WTC11 (cell line): Measurements from ENCODE around the gene NPLOC4. TPM values are rescaled to one million over a fixed set of nuclear protein-coding genes. Genes with fewer than 3 reads are reported as not detected.

Experiments used
- ATAC-seq: fragments of 200-7000 bp; cut with Tn5 transposase; 2 replicates; pipeline ENCODE4 v1.10.0; 2021; ENCODE audit warnings: mild to moderate bottlenecking, moderate library complexity
- CTCF ChIA-PET: fragments of 300-600 bp; sonication (Branson Sonifier 250); formaldehyde crosslinking; loops from one replicate; lab custom pipeline; 2021; ENCODE audit warnings: antibody characterized with exemption; lab: Charles Lee
- POLR2A ChIA-PET: fragments of 350-600 bp; sonication (Branson Sonifier 250); formaldehyde crosslinking; loops from one replicate; lab custom pipeline; 2021; ENCODE audit warnings: antibody characterized with exemption; lab: Charles Lee
- DNase-seq: peaks from one replicate; pipeline ENCODE4 v3.0.0; 2021; ENCODE audit warnings: low spot score
- H3K27ac Mint-ChIP-seq: 2 replicates; pipeline ENCODE4 v1.8.0; 2021; ENCODE audit warnings: mixed read lengths
- H3K27me3 Mint-ChIP-seq: 2 replicates; pipeline ENCODE4 v1.8.0; 2021; ENCODE audit warnings: low read depth, mild to moderate bottlenecking, moderate library complexity, mixed read lengths
- H3K36me3 Mint-ChIP-seq: 2 replicates; pipeline ENCODE4 v1.8.0; 2021; ENCODE audit warnings: mixed read lengths
- H3K4me1 Mint-ChIP-seq: 2 replicates; pipeline ENCODE4 v1.8.0; 2022; ENCODE audit warnings: mixed read lengths
- H3K4me3 Mint-ChIP-seq: 2 replicates; pipeline ENCODE4 v1.8.0; 2021; ENCODE audit warnings: mild to moderate bottlenecking, moderate library complexity, mixed read lengths
- H3K9me3 Mint-ChIP-seq: 2 replicates; pipeline ENCODE4 v1.8.0; 2021; ENCODE audit warnings: mixed read lengths
- E2F5 ChIP-seq: sonication (generic); formaldehyde crosslinking; IDR thresholded peaks from 2 replicates; pipeline ENCODE4 v1.8.1; 2022; ENCODE audit warnings: mild to moderate bottlenecking, moderate library complexity, missing genetic modification reagents
- ERG ChIP-seq: fragments of 250-450 bp; sonication (Bioruptor Pico); IDR thresholded peaks from 2 replicates; pipeline ENCODE4 v1.8.0; 2021; ENCODE audit warnings: mild to moderate bottlenecking
- ESRRA ChIP-seq: sonication (generic); formaldehyde crosslinking; IDR thresholded peaks from 2 replicates; pipeline ENCODE4 v1.8.1; 2022; ENCODE audit warnings: mild to moderate bottlenecking, missing genetic modification reagents, borderline replicate concordance
- FOXK1 ChIP-seq: sonication (generic); formaldehyde crosslinking; IDR thresholded peaks from 2 replicates; pipeline ENCODE4 v1.8.0; 2022; ENCODE audit warnings: mild to moderate bottlenecking, moderate library complexity, missing genetic modification reagents
- GABPB1 ChIP-seq: sonication (generic); formaldehyde crosslinking; IDR thresholded peaks from 2 replicates; pipeline ENCODE4 v1.8.1; 2023; ENCODE audit warnings: mild to moderate bottlenecking, missing genetic modification reagents
- GTF2I ChIP-seq: fragments of 250-450 bp; sonication (Bioruptor Pico); conservative IDR thresholded peaks from 2 replicates; pipeline ENCODE4 v1.4.0; 2021; ENCODE audit warnings: mild to moderate bottlenecking
- HMGA2 ChIP-seq: fragments of 250-450 bp; sonication (Bioruptor Pico); IDR thresholded peaks from 2 replicates; pipeline ENCODE4 v1.4.0; 2021; ENCODE audit warnings: mild to moderate bottlenecking, moderate library complexity
- IRF2 ChIP-seq: sonication (generic); formaldehyde crosslinking; IDR thresholded peaks from 2 replicates; pipeline ENCODE4 v1.8.0; 2022; ENCODE audit warnings: low read depth, missing genetic modification reagents, borderline replicate concordance
- PREB ChIP-seq: sonication (generic); formaldehyde crosslinking; IDR thresholded peaks from 2 replicates; pipeline ENCODE4 v1.8.1; 2022; ENCODE audit warnings: mild to moderate bottlenecking, missing genetic modification reagents, moderate library complexity, borderline replicate concordance
- RORB ChIP-seq: fragments of 250-450 bp; sonication (Bioruptor Pico); IDR thresholded peaks from 2 replicates; pipeline ENCODE4 v1.9.0; 2021; ENCODE audit warnings: mild to moderate bottlenecking
- SMAD3 ChIP-seq: sonication (generic); formaldehyde crosslinking; IDR thresholded peaks from 2 replicates; pipeline ENCODE4 v1.8.0; 2022; ENCODE audit warnings: missing genetic modification reagents, mild to moderate bottlenecking, borderline replicate concordance
- SOX15 ChIP-seq: fragments of 250-450 bp; sonication (Bioruptor Pico); IDR thresholded peaks from 2 replicates; pipeline ENCODE4 v1.9.0; 2021; ENCODE audit warnings: mild to moderate bottlenecking
- TEAD1 ChIP-seq: sonication (generic); formaldehyde crosslinking; IDR thresholded peaks from 2 replicates; pipeline ENCODE4 v1.8.0; 2022; ENCODE audit warnings: mild to moderate bottlenecking, missing genetic modification reagents
- ZBTB21 ChIP-seq: sonication (generic); formaldehyde crosslinking; IDR thresholded peaks from 2 replicates; pipeline ENCODE4 v1.8.1; 2023; ENCODE audit warnings: mild to moderate bottlenecking, missing genetic modification reagents, borderline replicate concordance
- ZNF138 ChIP-seq: sonication (generic); formaldehyde crosslinking; conservative IDR thresholded peaks from 2 replicates; pipeline ENCODE4 v1.8.1; 2022; ENCODE audit warnings: mild to moderate bottlenecking, moderate library complexity, missing genetic modification reagents
- total RNA-seq: library from RNA; stranded (reverse); gene quantifications from 3 replicates; pipeline ENCODE4 v1.2.3, GENCODE V29; 2021
- TF ChIP-seq, protein P1 (sequence below): sonication (generic); formaldehyde crosslinking; IDR thresholded peaks from 2 replicates; pipeline ENCODE4 v1.8.0; 2022; ENCODE audit warnings: mild to moderate bottlenecking, missing genetic modification reagents
- TF ChIP-seq, protein P2 (sequence below): fragments of 250-450 bp; sonication (Bioruptor Pico); IDR thresholded peaks from 2 replicates; pipeline ENCODE4 v1.9.0; 2021; ENCODE audit warnings: mild to moderate bottlenecking
- TF ChIP-seq, protein P3 (sequence below): sonication (generic); formaldehyde crosslinking; IDR thresholded peaks from 2 replicates; pipeline ENCODE4 v1.8.0; 2023; ENCODE audit warnings: missing genetic modification reagents, mild to moderate bottlenecking, borderline replicate concordance

Gene NPLOC4
- total RNA-seq, 1 experiment from 2014 or later = 83.5 TPM

- TF ChIP-seq HMGA2 (CRISPR knock-in tag) (no peak), TEAD1 (CRISPR knock-in tag) (no peak), GABPB1 (CRISPR knock-in tag) (no peak), RORB (CRISPR knock-in tag) (no peak), PREB (CRISPR knock-in tag) (no peak), ZBTB21 (no peak), IRF2 (CRISPR knock-in tag) (no peak), GTF2I (CRISPR knock-in tag) (no peak), FOXK1 (CRISPR knock-in tag) (no peak), SOX15 (CRISPR knock-in tag) (no peak), SMAD3 (no peak), ZNF138 (CRISPR knock-in tag) (no peak), E2F5 (CRISPR knock-in tag) (no peak), ESRRA (no peak), ERG (no peak)
- TF ChIP-seq, protein P1, sequence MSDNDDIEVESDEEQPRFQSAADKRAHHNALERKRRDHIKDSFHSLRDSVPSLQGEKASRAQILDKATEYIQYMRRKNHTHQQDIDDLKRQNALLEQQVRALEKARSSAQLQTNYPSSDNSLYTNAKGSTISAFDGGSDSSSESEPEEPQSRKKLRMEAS (CRISPR knock-in tag) = no peak
- TF ChIP-seq, protein P2, sequence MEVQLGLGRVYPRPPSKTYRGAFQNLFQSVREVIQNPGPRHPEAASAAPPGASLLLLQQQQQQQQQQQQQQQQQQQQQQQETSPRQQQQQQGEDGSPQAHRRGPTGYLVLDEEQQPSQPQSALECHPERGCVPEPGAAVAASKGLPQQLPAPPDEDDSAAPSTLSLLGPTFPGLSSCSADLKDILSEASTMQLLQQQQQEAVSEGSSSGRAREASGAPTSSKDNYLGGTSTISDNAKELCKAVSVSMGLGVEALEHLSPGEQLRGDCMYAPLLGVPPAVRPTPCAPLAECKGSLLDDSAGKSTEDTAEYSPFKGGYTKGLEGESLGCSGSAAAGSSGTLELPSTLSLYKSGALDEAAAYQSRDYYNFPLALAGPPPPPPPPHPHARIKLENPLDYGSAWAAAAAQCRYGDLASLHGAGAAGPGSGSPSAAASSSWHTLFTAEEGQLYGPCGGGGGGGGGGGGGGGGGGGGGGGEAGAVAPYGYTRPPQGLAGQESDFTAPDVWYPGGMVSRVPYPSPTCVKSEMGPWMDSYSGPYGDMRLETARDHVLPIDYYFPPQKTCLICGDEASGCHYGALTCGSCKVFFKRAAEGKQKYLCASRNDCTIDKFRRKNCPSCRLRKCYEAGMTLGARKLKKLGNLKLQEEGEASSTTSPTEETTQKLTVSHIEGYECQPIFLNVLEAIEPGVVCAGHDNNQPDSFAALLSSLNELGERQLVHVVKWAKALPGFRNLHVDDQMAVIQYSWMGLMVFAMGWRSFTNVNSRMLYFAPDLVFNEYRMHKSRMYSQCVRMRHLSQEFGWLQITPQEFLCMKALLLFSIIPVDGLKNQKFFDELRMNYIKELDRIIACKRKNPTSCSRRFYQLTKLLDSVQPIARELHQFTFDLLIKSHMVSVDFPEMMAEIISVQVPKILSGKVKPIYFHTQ = no peak
- TF ChIP-seq, protein P3, sequence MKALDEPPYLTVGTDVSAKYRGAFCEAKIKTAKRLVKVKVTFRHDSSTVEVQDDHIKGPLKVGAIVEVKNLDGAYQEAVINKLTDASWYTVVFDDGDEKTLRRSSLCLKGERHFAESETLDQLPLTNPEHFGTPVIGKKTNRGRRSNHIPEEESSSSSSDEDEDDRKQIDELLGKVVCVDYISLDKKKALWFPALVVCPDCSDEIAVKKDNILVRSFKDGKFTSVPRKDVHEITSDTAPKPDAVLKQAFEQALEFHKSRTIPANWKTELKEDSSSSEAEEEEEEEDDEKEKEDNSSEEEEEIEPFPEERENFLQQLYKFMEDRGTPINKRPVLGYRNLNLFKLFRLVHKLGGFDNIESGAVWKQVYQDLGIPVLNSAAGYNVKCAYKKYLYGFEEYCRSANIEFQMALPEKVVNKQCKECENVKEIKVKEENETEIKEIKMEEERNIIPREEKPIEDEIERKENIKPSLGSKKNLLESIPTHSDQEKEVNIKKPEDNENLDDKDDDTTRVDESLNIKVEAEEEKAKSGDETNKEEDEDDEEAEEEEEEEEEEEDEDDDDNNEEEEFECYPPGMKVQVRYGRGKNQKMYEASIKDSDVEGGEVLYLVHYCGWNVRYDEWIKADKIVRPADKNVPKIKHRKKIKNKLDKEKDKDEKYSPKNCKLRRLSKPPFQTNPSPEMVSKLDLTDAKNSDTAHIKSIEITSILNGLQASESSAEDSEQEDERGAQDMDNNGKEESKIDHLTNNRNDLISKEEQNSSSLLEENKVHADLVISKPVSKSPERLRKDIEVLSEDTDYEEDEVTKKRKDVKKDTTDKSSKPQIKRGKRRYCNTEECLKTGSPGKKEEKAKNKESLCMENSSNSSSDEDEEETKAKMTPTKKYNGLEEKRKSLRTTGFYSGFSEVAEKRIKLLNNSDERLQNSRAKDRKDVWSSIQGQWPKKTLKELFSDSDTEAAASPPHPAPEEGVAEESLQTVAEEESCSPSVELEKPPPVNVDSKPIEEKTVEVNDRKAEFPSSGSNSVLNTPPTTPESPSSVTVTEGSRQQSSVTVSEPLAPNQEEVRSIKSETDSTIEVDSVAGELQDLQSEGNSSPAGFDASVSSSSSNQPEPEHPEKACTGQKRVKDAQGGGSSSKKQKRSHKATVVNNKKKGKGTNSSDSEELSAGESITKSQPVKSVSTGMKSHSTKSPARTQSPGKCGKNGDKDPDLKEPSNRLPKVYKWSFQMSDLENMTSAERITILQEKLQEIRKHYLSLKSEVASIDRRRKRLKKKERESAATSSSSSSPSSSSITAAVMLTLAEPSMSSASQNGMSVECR (CRISPR knock-in tag) = no peak
- DNase-seq = no peak
- no peak for ATAC-seq
- Mint-ChIP-seq H3K27me3 (peaks cover 30% of the 10 kb centered on the region), H3K4me1 (peaks cover 12% of the 10 kb centered on the region), H3K9me3 (no peaks in the 10 kb centered on the region), H3K36me3 (no peaks in the 10 kb centered on the region), H3K4me3 (no peak overlapping the region), H3K27ac (no peak overlapping the region)
- ChIA-PET POLR2A (no interaction called here), CTCF (no interaction called here)
Measured at GRCh38 chr17:81644496-81644895, 7.6 kb upstream of the NPLOC4 start.
